ENCODE results near the gene GREM2.

GRCh38 chr1:240619906-240620621 is 8.1 kb upstream of the GREM2 start:
- TF ChIP-seq CTCF (IDR thresholded peaks at IDR 0.05) (no peak), POLR2A (IDR thresholded peaks at IDR 0.05) (no peak)
